T-helper 2 cell treated with Interferon-gamma antibody and Interleukin-4, amounts not matched to agents 100 ng/mL and 5 ng/mL, for 36 hours (primary cell): ENCODE measurements around the gene RAPSN. TPM values are rescaled to one million over a fixed set of nuclear protein-coding genes. Genes with fewer than 3 reads are reported as not detected.

ENCODE experiments used
- intact Hi-C: fragments of 100-400 bp; cut with micrococcal nuclease; formaldehyde crosslinking; loops from one replicate; pipeline ENCODE4 v1.15.1; 2023
- total RNA-seq: library from RNA; stranded (reverse); gene quantifications from 2 replicates; pipeline ENCODE4 v1.2.3, GENCODE V29; 2022

Gene RAPSN
- total RNA-seq, 1 donor from 2014 or later = 1.1 TPM

DNA sequence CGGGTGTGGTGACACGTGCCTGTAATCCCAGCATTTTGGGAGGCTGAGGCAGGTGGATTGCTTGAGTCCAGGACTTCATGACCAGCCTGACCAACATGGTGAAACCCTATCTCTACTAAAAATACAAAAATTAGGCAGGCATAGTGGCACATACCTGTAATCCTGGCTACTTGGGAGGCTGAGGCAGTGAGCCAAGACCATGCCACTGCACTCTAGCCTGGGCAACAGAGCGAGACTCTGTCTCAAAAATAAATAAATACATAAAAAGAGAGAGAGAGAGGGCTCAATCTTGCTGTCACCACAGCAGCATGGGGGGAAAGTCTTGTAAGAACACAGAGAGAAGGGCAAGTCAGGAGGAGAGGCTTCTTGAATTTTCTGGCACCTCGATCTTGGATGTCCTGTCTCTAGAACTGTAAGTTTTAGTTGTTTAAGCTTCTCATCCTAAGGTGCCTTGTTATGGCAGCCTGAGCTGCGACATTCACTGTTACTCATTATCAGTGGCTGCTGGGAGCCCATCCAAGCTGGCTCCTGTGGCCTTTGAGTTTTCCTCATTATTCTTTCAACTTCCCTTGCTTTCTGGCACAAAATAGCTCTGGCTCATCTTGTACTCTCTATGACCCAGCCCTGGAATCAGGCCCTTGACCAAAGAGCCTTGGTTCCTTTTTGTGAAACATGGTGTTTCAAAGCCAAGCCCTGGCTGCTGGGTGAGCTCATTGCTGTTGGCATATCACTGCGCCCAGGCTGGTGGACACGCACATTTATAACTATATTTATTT, 14.7 kb downstream of the RAPSN start:
- intact Hi-C loops = no loop called here

DNA sequence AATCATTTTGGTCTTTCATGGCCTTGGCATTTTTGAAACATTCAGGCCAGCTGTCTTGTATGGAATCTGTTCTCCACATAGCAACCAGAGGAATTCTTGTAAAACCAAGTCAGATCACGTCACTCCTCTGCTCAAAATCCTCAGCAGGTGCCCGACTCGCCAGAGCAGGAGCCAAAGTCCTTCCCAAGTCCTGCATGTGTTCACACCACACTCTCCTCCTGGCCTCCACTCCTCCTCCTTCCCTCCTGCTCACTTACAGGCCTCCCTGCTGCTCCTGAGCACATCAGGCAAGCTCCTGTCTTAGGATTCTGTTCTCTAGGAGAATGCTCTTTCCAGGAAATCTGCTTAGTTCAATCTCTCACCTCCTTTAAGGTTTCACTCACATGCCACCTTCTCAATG, 15.8 kb downstream of the RAPSN start:
- intact Hi-C loops = no loop called here

DNA sequence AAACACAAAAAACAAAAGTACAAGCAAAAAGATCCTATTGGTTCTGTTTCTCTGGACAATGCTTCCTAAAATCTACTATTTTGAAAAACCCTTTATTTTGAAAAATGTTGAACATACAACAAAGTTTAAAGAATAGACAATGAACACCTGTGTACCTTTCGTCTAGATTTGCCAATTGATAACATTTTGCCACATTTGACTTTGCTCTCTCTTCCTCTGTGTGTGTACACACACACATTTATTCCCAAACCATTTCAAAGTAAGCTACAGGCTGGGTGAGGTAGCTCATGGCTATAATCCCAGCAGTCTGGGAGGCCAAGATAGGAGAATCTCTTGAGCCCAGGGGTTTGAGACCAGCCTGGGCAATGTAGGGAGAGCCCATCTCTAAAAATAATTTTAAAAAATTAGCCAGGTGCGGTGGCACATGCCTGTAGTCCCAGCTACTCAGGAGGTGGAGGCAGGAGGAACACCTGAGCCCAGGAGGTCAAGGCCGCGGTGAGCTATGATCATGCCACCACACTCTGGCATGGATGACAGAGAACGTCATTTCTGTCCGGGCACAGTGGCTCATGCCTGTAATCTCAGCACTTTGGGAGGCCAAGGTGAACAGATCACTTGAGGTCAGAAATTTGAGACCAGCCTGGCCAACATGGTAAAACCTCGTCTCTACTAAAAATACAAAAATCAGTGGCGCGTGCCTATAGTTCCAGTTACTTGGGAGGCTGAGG, 17.4 kb downstream of the RAPSN start:
- intact Hi-C loops = no loop called here

DNA sequence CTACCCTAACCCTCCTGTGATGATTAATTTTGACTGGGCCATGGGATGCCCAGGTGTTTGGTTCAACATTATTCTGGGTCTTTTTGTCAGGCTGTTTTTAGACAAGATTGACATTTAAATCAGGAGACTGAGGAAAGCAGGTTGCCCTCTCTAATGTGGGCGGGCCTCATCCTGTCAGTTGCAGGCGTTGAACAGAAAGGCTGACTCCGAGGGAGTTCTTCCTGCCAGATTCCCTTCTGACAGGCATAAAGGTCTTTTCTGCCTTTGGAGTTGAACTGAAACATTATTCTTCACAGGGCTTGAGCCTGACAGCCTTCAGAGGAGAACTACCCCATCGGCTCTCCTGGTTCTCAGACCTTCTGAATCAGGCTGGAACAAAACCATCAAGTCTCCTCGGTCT, 18.4 kb downstream of the RAPSN start:
- intact Hi-C loops = no loop called here

DNA sequence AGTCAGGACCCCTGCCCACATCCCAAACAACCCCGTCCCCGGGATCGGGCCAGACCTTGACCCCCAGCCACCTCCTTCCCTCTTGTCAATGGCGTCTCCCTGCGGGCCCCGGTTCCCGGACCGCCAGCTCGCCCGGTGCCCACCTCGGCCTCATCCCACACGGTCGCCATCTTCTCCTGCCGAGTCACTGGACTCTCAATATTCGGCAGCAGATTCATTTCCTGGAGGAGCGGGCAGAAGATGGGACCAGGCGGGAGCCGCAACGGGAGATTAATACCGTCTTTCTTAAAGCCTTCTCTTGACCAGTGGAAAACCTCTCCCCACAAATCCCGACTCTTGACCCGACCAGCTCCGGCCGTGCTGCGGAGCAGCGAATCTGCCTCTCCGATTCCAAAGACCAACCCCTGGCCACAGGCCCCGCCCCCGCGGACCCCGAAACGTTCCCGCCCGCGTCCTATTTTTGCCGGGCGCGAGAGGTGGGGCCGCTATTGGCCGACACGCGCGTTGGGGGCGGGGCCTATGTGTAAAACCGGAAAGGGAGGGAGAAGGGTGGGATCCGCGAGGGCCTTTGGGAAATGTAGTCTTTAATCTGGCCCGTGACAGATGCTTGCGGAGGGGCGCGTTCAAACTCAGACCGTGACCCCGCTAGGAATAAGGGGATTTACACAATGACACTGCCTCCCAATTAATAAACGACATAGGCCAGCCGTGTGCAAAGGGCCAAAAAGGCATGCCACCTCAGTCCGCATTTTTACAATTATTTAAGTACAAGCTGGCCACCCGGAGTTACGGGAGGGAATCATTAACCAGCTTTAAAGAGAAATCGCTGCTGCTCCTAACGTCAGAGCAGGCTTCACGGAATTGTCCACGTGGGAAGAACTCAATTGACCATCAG, 22.6 kb downstream of the RAPSN start, which contains the start of gene PSMC3:
TSS of gene PSMC3 (minus strand) at position 378 of the 895 bp plus-strand sequence. CDS start at position 218, 160 bp downstream.
- intact Hi-C loops = loop anchor here (1.0 to 10.0 kb wide), 10 partner anchors 18 to 722 kb away; partner anchors contain the start of genes ARHGAP1, CELF1, FNBP4 and NDUFS3

DNA sequence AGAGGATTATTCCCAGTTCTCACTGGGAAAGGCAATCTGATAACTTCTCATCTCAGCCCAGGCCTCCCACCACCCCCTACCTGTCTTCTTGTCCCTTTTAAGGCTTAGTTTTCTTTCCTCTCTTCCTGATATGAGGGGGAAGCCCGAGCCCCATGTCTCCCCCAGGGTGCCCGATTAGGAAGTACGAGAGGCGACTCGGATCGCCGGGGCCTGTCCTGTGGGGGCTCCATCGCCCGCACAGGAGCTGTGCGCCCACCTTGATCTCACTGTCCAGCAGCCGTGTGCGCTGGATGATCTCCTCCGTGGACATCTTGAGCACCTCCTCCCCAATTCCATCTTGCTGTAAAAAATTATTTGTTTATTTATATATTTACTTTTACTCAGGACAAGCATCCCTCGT, 23.3 kb downstream of the RAPSN start:
- intact Hi-C loops = loop anchor here (1.0 to 10.0 kb wide), 10 partner anchors 17 to 721 kb away; partner anchors contain the start of genes ARHGAP1, CELF1, FNBP4 and NDUFS3

DNA sequence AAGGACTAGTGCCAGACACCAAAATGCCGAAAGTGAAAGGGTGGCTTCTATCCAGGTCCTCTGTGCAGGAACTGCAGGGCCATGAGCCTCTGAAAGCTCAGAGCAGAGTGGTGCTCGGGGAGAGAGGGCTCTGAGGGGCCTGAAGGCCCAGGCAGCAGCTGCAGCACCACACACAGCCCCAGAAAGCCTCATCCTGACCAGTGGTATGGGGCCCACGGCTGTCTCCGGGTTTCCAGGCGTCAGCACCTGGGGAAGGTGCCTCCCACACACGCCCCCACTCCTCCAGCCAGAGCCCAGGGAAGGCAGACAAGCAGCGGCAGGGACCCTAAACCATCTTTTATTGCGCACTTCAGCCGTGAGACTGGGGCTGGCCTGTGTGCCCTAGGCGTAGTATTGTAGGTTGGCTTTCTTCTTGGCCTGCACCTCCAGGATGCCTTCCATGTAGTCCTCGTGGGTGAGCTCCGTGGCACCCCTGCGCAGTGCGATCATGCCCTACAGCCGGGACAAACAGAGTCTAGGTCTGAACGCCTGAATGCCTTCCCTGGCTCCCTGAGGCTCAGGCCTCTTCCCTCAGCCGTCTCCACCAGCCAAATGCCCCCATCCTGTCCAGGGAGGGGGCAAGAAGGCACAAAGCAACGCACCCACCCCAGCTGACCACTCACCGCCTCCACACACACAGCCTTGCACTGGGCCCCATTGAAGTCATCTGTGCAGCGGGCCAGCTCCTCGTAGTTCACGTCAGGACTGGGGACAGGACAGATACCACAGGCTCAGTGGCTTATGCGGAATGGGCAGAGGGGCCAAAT, 30.3 kb downstream of the RAPSN start:
- intact Hi-C loops = no loop called here

DNA sequence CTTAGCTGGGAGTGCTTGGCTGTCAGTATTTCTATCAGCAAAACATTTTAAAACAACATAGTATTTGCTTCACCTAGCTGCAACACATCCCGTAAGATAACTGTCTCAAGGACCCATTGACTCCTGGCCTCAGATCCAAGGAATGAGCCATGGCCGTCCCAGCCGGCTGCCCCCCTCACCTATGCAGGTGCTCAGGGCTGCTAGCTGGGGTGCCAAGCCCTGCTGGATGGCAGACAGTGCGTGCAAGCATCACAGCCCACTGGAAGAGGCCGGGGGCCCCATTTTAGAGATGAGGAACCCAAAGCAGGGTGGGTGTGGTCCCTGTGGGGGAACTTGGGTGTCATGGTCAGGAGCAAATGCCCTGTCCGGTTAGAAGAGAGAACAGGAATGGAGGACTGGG, 31.2 kb downstream of the RAPSN start:
- intact Hi-C loops = no loop called here

DNA sequence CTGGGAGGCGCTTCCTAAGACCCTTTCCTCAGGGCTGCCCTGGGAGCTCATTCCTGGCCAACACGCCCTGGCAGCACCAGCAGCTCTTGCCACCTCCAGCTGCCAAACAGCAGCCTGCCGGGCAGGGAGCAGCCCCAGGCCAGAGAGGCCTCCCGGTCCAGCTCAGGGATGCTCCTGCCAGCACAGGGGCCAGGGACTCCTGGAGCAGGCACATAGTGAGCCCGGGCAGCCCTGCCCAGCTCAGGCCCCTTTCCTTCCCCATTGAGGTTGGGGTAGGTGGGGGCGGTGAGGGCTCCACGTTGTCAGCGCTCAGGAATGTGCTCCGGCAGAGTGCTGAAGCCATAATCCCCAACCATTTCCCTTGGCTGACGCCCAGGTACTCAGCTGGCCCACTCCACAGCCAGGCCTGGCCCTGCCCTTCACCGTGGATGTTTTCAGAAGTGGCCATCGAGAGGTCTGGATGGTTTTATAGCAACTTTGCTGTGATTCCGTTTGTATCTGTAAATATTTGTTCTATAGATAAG, 32.9 kb downstream of the RAPSN start:
- intact Hi-C loops = no loop called here

DNA sequence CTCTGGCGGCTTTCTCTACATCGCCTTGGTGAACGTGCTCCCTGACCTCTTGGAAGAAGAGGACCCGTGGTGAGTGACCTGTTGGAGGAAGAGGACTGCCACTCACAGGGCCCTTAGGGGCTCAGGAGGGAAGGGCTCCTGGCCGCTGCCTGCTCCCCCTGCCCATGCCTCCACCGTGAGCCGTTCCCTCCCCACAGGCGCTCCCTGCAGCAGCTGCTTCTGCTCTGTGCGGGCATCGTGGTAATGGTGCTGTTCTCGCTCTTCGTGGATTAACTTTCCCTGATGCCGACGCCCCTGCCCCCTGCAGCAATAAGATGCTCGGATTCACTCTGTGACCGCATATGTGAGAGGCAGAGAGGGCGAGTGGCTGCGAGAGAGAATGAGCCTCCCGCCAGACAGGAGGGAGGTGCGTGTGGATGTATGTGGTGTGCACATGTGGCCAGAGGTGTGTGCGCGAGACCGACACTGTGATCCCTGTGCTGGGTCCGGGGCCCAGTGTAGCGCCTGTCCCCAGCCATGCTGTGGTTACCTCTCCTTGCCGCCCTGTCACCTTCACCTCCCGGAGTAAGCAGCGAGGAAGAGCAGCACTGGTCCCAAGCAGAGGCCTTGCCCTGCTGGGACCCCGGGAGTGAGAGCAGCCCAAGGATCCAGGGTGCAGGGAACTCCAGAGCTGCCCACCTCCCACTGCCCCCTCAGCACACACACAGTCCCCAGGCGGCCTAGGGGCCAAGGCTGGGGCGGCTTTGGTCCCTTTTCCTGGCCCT, 33.7 kb downstream of the RAPSN start:
- intact Hi-C loops = no loop called here

DNA sequence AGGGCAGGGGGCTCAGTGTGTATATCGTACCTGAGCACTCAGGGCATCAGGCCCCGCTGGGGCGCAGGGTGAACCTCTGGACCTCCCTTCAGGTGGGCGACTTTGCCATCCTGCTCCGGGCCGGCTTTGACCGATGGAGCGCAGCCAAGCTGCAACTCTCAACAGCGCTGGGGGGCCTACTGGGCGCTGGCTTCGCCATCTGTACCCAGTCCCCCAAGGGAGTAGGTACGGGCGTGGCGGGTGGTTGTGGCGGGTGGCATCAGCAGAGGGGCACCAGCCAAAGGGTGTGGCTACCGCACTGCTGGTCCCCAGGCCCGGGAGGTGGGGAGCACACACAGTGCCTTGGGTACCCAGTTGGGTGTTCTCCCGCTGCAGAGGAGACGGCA, 34.3 kb downstream of the RAPSN start:
- intact Hi-C loops = no loop called here

DNA sequence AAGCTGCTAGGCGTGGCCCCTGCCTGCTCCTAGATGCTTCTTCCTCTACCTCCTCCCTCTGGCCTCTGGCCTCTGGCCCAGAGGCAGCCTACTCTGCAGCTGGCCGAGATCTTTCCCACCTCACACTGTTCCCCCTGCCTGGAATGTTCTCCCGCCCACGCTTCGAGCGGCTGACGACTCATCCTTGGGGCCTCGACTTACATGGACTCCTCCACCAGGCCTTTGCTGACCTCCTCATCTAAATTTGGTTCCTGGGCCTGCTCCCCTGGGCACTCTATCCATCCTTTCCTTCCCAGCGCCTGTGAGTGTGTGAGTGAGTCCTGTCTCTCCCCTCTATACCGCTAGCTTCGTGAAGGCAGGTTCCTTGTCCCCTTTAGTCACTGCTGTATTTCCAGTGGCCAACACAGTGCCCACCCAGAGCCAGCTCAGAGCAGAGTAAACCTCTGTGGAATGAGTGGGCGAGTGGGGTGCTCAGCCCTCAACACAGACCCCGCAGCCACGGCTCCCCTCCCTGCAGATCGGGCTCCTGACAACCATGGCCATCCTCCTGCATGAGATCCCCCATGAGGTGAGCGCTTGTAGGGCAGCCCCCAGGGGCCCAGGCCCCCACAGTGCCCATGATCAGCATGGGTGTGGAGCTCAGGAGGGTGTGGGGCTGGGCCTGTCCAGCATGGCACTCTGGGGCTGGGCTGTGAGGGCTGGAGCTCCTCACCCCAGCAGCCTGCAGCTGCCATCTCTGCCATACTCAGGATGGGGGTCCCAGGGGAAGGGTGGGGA, 34.8 kb downstream of the RAPSN start:
- intact Hi-C loops = no loop called here

DNA sequence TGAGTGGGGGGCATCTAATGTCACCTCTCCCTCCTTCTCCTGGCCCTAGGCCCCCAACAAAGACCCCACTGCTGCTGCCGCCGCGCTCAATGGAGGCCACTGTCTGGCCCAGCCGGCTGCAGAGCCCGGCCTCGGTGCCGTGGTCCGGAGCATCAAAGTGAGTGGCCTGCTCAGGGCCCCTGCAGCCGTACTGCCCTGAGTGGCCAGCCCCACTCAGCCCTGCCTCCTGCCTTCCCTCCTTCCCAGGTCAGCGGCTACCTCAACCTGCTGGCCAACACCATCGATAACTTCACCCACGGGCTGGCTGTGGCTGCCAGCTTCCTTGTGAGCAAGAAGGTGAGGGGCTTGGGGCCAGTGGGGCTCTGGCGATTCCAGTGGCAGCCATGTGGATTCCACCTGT, 35.6 kb downstream of the RAPSN start:
- intact Hi-C loops = no loop called here

DNA sequence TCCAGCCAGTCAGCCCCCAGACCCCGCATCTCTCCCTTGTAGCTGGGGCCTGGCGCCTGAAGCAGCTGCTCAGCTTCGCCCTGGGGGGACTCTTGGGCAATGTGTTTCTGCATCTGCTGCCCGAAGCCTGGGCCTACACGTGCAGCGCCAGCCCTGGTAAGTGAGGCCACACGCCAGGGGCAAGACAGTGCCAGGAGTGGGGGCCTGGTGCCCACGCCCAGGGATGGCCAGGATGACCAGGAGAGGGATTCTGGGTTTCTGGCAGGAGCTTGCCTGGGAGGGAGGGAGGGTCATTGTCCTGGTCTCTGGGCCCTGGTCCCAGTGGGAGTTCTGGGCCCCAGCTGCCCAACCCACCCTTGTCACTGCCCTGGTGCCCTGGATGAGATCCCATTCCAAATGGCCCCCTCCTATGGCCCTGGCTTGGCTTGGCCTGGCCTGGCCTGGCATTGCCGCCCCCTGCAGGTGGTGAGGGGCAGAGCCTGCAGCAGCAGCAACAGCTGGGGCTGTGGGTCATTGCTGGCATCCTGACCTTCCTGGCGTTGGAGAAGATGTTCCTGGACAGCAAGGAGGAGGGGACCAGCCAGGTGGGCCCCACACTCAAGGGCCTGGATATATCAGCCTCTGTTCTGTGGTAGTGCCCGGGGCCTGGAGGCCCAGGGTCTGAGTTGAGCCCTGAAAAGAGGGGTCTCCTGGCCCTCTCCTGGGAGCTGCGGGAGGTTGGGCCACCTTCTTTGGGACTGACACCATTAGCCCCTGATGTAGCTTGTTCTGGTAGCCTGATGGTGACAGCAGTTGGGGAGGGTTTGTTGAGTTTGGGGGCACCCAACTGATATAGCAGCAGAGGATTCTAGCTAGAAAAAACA, 36.8 kb downstream of the RAPSN start:
- intact Hi-C loops = loop anchor here (1.0 kb wide), 1 partner anchor 38 kb away; no protein-coding TSS in a partner anchor

DNA sequence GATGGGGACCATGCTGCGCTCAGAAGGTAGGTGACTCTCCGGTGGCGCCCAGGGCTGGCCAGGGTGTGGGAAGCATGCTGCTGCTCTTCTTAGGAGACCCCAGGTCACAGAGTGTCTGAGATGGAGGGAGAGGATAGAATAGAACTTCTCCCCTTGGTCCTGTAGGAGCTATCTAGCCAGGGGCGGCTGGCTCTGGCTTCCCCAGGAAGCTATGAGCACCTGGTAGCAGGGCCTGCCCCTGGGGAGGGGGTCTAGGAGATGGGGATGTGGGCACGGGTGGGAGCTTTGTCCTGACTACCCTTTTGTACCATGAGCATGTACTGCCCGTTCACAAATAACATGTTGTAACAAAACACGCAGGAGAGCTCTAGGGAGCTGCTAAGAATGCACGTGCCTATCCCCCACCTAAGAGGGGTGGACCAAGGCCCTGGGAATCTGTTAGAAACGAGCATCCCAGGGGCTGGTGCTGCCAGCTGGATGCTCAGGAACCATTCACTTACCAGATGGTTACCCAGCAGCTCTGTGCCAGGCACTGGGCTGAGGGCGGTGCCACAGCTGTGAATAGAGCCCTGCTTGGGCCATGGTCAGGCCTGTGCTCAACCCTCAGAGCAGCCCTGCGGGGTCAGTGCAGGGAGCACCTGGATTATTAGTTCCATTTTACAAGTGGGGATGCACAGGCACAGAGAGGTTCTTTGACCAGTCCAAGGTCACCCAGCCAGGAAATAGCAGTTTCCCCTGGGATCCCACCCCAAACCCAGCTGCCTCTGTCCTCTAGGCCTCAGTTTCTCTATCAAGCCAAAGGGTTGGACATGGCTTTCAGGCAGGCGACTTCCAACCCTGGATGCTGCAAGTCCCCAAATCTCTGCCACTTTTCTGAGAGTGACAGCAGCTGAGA, 38.3 kb downstream of the RAPSN start:
- intact Hi-C loops = no loop called here

DNA sequence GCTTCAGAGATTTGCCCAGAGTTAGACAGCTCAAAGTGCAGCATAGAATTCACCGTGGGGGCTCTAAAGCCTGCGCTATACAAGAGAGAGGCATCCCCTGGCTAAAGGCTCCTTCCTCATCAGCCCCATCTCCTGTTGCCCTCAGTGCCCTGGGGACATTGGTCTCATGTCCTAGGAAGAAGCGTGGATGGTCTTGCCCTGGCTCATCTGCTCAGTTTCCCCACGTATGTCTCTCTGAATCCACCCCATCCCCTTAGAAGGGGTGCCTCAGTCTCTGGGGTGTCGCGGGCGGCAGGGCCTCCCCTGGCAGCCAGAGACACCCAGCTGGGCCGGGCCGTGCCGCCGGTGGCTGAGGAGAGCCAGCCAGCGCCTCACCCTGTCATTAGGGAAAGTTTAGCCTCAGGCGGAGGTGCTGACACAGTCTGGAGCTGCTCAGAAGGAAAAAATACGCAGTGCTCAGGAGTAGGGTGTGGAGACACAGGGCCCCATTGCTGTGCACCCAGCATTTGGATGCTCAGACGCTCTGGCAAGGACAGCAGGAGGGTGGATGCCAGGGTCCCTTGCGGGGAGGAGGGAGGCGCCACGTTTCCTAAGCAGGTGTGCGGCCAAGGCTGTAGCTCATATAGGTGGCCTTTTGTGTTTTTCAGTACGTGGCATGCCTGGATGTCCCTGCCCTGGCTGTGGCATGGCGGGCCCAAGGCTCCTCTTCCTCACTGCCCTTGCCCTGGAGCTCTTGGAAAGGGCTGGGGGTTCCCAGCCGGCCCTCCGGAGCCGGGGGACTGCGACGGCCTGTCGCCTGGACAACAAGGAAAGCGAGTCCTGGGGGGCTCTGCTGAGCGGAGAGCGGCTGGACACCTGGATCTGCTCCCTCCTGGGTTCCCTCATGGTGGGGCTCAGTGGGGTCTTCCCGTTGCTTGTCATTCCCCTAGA, 39.2 kb downstream of the RAPSN start:
- intact Hi-C loops = loop anchor here (2.0 to 5.0 kb wide), 2 partner anchors 143 to 233 kb away; partner anchors contain the start of genes ARFGAP2 and CELF1
